Measurements from ENCODE around the gene TRIM63. TPM values are rescaled to one million over a fixed set of nuclear protein-coding genes. Genes with fewer than 3 reads are reported as not detected.
A peak's percentile ranks its signal among the peaks of the same experiment; 100 is the strongest.

The TRIM63 gene
- total and polyA plus RNA-seq, 9 of the 15 experiments (the other 6 are each of a cell fraction or from before 2014, with no cell fraction given): 0.08 to 0.57 (median 0.36) TPM

GRCh38 chr1:26050248-26050640 lies 17.2 kb downstream of the TRIM63 start (continued):
- 0 out of 2 replicates have a peak, but pooled peaks have one; percentile 7 for TF ChIP-seq MEF2D (tag; conservative IDR thresholded peaks at IDR 0.05; ENCODE audit: low read depth)
- TF ChIP-seq CSDE1 (IDR thresholded peaks at IDR 0.05): no peak
- TF ChIP-seq TBP (optimal IDR thresholded peaks at IDR 0.05; ENCODE audit: low read depth, low read length): no peak
- 0 out of 2 replicates have a peak, but pooled peaks have one; percentile 2 for TF ChIP-seq DMBX1 (CRISPR knock-in tag; IDR thresholded peaks at IDR 0.05; ENCODE audit: borderline replicate concordance)
- TF ChIP-seq ZKSCAN3 (CRISPR knock-in tag; IDR thresholded peaks at IDR 0.05): no peak
- 0 out of 2 replicates have a peak, but pooled peaks have one; percentile 3 for TF ChIP-seq ZNF134 (CRISPR knock-in tag; conservative IDR thresholded peaks at IDR 0.05)
- no peak for TF ChIP-seq PHTF2 (CRISPR knock-in tag; IDR thresholded peaks at IDR 0.05)
- no peak for TF ChIP-seq RCOR1 (IDR thresholded peaks at IDR 0.05; ENCODE audit: borderline replicate concordance in 1 of 2, low read depth in 2 of 2, low read length in 2 of 2)
- no peak for TF ChIP-seq ZNF76 (CRISPR knock-in tag; IDR thresholded peaks at IDR 0.05; ENCODE audit: borderline replicate concordance)
- no peak for TF ChIP-seq PHF8 (IDR thresholded peaks at IDR 0.05; ENCODE audit: borderline replicate concordance, low read length)
- TF ChIP-seq ZNF398 (CRISPR knock-in tag; IDR thresholded peaks at IDR 0.05): no peak
- no peak for TF ChIP-seq ZNF507 (tag; conservative IDR thresholded peaks at IDR 0.05)
- TF ChIP-seq E2F5 (CRISPR knock-in tag; IDR thresholded peaks at IDR 0.05): no peak
- TF ChIP-seq ZNF436 (CRISPR knock-in tag; IDR thresholded peaks at IDR 0.05): no peak
- TF ChIP-seq ZNF140 (CRISPR knock-in tag; IDR thresholded peaks at IDR 0.05): no peak
- no peak for TF ChIP-seq TEAD1 (CRISPR knock-in tag; IDR thresholded peaks at IDR 0.05)
- TF ChIP-seq SMARCC2 (IDR thresholded peaks at IDR 0.05; ENCODE audit: low read depth): no peak
